Measurements from ENCODE around the gene RANBP3.
"Not testable (repeated sequence)": the region's sequence is repeated elsewhere in the genome, so short reads cannot be mapped to it uniquely, and the experiment has no call there.

RANBP3 gene

DNA sequence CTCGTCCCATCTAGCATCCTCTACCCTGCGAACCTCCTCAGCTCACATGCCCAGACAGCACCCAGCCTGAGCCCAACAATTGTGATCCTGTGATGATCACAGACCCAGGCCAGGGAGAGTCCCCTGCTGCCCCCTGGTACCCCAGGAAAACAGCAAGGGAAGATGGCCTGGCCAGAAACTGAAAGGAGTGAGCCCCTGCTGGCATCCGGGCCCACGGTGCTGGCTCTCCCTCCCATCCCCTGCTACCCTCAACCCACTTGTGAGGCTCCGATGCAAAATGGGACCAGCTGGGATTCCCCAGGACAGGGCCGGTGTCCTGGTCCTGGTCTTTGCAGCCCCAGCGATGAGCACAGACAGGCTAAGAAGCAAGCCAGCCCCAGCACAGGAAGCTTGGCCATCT is 14.1 kb downstream of the RANBP3 start:
- DNase-seq = no peak

DNA sequence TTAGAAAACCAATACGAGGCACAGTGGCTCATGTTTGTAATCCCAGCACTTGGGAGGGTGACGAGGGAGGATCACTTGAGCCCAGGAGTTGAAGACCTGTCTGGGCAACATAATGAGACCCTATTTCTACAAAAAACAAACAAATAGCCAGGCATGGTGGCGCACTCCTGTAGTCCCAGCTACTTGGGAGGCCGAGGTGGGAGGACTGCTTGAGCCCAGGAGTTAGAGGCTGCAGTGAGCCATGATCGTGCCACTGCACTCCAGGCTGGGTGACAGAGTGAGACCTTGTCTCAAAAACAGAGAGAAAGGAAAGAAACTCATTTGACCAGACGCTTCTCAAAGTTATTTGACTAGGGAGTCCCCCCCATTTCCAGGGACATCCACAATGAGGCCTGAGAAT is 14.7 kb downstream of the RANBP3 start:
- not testable (repeated sequence) for DNase-seq

DNA sequence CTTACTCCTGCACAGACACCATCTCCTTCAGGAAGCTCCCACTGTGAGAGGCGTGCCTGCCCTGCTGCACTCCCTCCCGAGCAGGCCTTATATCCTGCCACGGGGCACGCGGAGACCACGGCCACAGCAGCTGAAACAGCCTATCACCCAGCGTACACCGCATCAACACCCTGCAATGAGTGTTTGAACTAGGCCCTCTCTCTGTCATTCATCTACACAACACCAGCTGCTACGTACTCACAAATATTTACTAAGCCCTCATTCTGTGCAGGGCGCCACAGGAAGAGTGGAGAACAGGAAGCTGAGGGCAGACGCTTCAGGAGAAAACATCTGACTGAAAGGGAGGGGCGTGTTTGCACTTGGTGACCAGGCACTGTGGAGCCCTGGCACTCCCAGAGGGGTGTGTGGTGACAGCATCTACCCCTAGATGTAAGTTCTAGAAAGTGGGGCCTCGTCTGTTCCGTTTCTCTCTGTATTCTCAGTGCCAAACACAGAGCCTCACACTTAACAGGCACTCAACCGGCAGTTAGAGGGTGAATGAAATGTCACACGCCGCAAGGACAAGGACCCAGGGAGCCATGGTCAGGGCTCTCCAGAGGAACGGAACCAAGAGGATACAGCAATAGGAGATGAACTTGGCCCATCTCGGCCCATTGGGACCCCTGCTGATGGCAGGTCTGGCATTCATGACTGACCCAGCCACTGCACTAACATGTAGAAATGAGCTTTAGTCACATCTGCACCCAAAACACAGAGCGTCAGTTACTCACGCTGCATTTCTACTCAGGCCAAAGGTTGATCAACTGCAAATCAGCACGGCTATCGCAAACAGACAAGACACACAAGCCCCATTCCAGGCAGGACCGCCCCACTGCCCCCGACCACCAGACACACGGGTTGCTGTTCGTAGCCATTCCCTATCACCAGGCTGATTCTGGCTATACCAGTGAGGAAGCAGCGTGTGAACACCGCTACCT is 15.7 kb downstream of the RANBP3 start:
- DNase-seq = peak; percentile 34

DNA sequence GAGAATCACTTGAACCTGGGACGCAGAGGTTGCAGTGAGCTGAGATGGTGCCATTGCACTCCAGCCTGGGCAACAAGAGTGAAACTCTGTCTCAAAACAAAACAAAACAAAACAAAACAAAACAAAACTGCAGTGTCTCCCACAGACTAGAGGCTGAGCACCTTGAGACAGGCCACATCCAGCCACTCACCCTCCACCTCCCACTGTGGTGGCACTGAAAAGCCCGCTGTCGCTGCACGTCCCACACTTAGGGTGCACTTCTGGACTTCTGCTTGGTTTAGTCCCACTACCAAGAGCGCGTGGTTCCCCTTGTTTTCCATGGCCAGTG is 16.3 kb downstream of the RANBP3 start:
- DNase-seq = not testable (repeated sequence)

DNA sequence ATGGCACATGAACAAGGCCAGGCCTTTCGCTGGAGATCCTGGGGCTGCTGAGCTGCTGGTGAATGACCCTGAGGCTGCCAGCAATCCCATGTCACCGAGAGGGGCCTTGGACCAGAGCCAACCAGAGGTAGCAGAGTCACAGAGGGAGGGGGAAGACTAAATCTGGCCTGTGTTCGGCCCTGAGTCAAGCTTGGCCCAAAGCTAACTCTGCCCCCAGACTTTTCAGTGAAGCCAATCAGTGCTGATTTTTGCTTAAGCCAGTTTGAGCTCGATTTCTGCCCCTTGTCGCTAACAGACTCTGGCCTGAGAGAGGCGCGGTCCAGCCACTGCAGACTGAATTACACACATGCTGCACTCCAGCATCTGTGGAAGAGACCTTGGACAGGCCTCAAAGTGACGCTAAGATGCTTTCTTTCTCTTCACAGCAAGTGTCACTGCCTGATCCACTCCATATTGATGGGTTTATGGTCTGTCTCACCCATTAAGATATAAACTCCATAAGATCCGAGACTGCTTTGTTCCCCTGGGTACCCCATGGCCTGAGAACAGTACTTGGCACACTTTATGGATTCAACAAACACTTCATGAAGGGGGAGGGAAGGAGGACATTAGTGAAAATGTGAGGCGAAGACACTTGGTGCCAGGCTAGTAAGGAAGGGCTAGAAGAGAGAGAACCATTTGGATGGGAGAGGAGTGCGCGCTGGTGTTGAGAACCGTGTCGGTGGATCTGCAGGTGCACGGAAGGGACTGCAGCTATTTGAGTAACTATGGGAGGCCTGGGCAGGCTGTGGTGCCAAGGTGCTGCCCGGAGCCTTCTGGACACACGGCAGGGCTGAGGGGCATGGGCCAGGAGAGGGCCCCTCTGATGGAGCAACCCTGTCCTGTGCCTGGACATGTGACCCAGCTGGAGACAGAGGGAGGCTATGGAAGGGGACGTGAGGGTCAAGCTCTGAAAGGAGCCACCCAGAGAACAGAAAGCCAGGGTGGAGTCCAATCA is 17.6 kb downstream of the RANBP3 start:
- DNase-seq = no peak

DNA sequence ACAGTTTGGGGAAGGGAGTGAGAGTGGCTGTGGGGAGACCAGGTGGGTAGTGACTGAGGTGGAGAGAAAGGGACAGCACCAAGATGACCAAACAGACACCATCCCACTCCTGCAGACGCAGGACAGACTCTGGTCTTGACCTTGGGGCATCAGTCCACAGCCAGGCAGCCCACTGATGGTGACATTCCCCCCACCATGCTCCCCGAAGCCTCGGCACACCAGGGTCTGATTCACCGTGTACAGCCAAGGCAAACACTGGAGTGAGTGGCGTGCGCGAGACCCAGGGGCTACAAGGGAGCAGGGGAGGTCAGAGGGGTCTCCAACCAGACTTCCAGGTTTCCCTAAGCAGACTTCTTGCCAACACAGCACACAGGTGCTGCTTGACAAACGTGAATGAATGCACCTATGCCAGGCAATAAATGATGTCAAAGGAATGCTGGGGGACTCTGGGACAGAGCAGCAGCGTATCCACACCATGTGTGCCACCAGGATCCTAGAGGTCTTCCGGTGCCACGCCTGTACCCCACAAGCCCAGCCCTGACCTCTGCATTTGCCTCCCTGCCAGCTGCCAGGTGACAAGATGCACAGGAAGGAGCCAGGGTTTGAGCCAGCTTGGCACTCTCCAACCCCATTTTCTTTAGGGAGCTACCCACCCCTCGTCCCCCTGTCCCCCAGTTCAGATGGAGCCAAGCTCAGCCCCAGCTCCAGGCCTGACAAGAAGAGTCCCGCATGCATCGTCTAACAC is 18.5 kb downstream of the RANBP3 start:
- no peak for DNase-seq

DNA sequence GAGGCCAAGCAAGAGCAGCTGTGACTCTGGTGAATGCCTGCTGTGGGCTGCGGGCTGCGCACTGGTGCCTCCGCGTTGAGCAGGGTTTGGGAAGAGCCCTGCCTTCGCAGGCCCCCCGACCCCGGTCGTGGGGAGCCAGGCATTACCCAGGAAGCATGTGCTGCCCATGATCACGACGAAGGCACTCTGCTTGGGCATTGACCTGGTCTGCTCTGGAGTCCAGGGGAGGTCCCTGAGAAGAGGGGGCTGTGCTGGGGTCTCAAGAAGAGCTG is 19.2 kb downstream of the RANBP3 start:
- DNase-seq = no peak

DNA sequence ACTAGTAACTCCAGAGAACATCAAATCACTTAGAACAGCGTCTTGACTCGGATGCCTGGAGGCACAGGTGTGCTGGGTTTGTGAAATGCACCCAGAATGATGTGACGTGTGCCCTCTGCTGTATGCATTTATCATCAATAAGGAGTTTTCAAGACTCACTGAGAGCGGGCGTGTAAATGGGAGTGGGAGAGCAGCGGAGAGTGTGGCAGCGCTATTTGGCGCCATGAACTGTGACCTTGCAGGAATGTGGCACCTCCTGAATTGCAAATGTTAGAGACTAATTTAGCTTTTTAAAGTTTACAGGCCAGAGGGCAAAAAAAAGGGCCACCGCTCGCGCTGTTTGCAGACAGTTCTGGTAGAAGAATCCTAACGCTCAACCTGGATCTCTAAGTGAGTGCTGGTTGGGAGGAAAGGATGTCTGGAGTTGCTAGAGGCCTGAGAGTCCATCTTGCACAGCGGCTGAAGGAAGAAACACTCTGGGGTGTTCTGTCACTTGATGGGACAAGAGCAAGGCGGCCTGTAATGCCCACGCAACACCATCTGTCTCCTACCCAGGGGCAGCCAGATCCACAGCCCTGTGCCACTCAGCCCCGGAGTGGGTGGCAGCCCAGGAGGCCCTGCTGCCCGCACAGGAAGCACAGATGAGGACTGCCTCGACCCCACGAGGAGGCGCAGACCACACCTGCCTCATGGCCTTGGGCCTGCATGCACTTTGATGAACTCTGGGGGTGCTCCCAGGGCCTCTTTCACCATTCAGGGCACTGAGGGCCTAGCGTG is 19.7 kb downstream of the RANBP3 start:
- DNase-seq = no peak

DNA sequence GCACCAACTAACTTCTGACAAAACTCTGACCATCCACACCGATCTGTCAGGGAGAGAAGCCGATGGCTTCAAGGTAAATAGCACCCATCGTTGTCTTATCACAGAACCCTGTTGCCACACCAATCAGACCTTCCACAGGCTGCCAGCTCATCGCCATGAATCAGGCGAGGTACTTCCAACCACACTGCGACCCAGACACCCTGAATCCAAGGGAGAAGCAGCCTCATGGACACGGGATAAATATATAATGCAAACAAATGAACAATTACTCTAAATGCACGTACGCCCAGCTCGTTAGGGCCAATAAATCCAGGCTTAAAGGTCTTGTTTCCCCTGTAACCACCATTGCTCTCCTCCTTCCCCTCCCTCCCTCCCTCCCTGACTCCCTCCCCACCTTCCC is 20.8 kb downstream of the RANBP3 start:
- no peak for DNase-seq

DNA sequence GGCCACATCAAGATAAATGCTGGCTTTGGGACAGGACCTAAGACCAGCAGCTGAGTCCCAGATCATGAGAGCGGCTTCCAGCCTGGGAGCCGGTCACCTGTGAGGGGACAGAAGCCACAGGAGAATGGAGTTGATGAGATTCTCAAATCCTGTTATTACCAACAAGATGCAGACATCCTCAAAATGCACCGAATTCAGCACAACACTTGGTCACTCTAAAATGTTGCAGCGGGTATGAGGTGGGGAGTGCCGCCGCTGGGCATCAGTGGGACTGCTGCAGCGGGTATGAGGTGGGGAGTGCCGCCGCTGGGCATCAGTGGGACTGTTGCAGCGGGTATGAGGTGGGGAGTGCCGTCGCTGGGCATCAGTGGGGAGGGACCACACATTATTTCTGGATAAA is 21.2 kb downstream of the RANBP3 start:
- no peak for DNase-seq

DNA sequence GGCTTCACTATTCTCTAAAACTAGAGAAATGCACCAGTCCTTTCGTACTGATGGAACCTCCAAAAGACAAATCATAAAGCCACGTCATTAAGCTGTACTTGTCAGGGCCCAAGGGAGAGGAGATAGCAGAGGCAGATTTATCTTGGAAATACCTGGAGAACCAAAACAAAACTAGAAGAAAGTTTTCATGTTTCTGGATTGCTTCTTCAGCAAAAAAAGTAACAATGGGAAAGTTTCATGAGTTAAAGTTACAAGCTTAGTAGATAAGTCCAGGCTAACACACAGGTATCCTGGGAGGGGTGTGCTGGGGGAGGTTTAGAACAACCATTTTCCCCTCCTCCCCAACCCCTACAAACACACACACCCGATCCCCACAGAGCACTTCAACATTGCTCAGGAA is 21.6 kb downstream of the RANBP3 start:
- DNase-seq = no peak

DNA sequence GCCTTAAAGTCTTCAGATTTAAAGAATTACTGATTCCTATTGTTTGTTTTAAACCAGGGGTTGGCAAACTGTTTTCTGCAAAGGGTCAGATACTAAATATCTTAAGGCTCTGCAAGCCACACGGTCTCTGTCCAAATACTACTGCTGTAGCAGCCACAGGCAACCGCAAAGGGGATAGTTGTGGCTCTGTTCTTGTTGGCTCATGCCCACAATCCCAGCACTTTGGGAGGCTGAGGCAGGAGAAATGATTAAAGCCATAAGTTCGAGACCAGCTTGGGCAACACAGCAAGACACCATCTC is 22.4 kb downstream of the RANBP3 start:
- no peak for DNase-seq

DNA sequence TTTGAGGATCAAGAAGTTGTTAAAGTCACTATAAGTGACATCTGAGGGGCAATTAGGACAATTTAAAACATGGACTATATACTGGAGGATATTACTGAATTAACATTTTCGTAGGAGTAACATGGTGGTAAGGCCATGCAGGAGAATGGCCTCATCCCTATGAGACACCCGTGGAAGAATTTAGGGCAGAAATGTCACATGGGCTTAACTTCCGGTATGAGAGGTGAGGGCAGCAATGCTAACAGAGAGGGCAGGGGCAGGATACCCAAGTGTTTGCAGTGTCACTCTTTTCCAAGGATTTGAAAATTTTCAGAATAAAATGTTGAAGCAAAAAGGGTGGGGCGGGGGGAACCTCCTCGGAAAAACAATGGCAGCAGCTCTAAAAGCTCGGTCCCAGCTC is 23.6 kb downstream of the RANBP3 start:
- DNase-seq = no peak

DNA sequence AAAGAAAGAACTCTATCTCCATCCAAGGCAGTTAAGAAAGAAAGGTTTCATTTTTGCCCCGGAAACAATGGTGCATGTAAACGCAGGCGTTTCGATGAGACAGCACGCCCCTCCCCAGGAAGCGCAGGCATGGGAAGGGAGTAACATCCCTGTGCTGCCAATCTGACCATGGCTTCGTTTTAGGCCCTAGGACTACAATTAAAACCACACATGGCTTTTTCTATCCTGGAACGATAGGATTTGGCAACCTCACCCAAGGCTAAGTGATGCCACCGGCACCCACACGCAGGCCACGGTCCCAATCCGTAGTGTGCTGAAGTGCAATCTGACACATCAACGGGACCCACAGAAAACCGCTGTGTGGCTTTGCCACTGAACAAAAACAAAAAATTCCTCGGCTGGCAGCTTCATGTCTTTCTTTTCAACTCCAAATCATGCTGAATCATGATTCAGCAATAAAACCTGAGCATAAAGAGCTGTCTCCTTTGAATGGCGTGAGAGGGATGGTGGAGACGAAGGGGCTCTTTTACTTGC is 24.2 kb downstream of the RANBP3 start:
- no peak for DNase-seq

DNA sequence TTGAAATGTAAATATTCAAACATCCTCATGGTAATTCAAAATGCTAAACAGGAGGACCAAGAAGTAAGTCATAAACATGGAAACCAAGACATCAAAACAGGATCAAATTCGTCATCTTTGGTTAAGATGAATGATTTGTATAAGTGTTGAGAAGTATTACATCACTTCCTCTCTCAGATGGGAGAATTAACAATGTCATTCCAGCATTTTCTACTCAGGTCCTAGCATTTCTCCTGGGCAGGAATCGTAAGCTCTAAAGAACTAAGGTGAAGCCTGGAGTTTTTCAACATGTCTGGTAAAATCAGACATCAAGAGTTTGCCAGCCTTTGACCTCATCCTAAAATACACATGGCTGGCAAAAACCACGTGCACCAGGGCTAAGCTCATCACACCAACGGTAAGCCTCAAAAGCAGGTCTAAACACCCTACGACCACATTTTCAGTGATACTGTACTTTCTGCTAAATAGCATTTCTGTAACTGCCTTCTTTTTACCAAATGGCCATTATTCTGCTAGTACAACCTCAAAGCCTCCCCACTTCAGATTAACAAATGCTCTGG is 24.8 kb downstream of the RANBP3 start:
- DNase-seq = no peak

DNA sequence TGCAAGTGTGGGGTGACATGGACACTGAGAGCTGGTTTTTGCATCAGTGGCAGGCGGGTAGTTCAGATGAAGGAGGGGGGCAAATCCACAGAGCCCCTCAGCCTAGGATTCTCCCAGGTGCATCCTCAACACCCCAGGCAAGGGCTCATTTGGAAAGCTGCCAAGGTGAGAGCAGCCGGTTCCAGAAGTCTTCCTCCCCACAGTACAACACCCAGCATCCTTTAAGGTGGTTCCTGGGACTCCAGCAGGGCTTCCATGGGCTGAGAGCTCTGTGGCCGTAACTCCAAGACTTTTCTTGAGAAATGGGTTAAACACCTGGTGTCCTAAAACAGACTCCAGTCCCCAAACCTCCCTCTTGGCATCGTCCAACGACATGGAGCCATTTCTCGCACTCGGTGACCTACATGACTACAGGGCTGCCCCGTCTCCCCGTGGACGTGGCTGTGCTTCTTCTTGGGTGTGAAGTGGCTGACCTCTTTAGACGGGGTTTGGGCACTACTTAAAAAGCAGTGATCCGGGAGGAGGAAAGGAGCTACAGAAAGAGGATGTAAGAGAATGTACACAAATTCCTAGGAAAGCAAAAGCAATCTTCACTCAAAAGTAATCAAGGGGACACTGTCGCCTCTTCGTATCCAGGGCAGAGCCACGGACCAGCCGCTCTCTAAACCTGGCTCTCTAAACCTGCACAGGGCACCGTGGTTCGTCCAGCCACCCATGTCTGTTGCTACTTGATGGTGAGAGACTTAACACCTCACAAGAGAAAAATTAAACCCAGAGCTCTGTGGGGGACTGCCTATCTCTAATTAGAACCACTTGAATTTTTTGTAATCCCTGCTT is 25.5 kb downstream of the RANBP3 start:
- no peak for DNase-seq

DNA sequence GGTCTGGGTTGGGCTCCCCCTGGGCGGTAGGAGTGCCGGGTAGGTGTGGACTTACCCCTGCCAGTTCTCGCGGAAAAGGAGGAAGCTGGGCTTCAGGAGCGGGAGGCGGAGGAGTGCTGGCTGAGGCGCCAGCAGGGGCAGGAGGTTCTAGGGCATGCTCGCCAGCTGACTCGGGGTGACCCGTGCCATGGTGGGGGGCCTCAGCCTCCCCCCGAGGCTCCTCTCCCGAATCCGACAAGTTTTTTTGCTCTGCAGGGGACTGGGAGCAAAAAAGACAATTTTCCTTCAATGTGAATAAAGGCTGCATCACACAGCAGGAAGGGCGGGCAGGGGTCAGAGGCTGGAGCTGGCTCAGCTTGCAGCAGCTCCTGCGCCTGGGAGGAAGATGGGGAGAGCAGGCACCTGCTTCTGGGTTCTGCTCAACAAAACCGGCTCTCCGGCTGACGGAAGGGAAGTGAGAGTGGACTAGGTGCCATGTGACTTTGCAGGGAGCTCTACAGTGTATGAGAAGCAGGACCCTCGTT is 26.5 kb downstream of the RANBP3 start:
- DNase-seq = peak; percentile 8

DNA sequence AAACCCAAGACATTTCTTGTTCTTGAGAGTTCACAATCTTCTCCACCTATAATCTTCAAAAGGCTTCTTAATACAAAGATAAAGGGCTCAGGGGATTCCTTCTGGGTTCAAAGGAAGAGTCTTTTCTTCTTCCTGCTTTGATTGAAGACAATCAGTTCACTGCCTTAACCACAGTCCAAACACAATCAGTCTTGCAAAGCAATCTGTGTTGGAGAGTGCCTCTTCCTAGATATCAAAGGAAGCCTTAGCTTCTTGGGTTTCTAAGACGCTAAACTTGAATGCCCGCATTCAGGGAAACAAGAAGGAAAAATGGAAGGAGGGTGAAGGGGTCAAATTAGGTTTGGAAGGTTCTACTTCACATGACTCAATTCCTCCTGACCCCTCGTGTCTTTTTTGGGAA is 27.2 kb downstream of the RANBP3 start:
- DNase-seq = peak; percentile 23

DNA sequence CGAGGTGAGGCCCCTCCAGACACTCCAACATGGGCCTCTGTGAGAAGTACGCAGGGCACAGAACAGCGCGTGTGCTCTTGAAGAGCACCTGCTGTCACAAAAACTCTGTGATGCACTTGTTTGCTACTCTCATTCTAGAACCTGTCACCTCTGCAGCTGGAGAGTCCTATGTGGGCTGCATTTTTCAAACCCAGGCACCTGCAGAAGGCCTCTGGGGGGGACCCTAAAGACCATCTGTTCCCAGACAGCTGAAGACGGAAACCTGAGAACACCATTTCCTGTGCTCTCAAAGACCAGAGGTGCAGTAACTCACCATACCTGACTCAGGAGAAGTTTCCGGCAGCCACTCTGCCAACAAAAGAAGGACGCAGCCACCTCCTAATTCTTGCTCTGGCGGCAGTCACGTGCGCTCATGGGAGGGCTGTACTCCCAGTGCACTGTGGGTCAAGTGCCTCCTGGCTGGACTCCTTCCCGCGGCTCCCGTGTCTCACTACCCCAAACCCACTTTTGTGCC is 28.1 kb downstream of the RANBP3 start:
- peak; percentile 39 for DNase-seq

DNA sequence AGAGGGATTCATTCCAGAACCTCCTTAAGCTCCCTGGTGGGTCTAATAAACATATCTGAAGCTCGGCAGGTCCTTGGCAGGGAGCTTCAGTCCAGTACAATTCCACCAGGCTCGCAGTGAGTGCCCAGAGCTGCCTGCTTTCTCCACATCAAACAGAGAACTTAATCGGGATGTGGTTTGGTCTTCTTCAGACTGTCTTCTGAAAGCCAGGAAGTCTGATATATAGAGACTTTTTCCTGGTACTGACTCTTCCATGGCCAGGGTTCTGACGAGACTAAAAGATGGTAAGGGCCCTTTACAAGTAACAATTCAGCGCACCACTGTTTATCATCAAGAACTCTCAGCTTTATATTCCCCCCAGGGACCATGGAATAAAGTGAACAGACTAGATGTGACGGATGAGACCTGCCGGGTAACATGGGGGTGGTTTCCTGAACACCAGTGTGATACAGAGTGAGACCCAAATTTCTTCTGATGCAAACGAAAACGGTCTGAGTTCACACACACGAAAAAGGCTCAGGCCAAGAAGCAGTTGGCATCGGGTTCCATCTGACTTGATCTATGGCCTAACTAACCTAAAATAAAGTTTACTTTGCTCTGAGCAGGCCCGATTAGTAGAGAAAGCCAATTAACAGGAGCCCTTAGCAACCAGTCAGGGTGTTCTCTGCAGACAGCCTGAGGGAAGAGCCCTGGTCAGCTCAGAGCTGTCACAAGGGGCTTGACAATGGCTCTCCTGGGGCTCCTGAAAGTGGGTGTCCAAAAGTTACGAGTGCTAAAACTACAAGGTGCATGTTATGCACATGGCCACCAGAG is 29.0 kb downstream of the RANBP3 start:
- peak; percentile 19 for DNase-seq
